ENCODE measurements around the gene CASZ1.

DNA sequence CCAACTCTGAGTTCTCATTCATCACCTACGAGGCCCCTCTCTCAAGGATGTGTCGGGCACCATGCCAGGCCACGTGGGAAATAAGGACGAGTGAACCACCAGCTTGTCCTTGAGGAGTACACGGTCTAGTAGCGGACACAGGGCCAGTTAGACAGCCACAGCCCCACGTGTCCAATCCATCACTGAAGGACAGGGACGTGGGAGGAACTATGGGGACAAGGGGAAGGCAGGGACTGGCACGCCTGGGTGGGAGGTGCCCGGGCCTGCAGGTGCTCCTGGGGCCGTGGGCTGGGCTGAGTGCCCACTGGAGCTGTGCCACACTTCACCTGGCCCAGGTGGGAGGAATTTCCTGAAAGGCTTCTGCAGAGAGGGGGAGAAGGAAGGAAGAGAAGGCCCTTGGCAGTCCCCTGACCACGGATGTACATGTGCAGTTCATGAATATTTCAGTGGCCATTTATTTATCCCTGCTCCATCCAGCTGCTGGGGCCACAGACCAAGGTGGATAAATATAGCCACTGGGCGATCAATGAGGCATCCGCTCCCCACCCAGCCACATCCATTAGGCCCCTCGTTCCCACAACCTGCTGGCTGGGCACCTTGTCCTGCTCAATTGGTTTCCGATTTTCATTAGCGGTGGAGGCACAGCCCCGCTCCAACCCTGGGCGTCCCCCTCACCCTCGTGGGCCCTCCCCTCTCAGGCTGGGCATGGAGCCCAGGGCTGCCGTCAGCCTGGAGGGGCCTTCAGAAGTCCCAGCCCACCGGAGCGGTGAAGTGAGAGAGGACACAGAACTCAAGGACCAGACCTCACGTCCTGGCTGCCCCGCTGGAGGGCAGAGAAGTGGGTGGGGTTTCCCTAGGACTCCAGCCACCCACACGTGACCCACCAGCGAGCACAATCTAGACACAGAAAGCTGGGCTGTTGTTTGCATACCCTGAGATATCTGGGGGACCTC, 59.5 kb downstream of the CASZ1 start:
- TF ChIP-seq, protein P1, sequence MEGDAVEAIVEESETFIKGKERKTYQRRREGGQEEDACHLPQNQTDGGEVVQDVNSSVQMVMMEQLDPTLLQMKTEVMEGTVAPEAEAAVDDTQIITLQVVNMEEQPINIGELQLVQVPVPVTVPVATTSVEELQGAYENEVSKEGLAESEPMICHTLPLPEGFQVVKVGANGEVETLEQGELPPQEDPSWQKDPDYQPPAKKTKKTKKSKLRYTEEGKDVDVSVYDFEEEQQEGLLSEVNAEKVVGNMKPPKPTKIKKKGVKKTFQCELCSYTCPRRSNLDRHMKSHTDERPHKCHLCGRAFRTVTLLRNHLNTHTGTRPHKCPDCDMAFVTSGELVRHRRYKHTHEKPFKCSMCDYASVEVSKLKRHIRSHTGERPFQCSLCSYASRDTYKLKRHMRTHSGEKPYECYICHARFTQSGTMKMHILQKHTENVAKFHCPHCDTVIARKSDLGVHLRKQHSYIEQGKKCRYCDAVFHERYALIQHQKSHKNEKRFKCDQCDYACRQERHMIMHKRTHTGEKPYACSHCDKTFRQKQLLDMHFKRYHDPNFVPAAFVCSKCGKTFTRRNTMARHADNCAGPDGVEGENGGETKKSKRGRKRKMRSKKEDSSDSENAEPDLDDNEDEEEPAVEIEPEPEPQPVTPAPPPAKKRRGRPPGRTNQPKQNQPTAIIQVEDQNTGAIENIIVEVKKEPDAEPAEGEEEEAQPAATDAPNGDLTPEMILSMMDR (IDR thresholded peaks at IDR 0.05), result no peak
- TF ChIP-seq EZH2phosphoT487 (IDR thresholded peaks at IDR 0.05), result no peak

Data from neural progenitor cell (in vitro differentiated cells).